Prostate gland (tissue), 2 donors: ENCODE data around the gene SEMA3G. TPM values are rescaled to one million over a fixed set of nuclear protein-coding genes. Genes with fewer than 3 reads are reported as not detected.

Experiments used
- DNase-seq: peaks from one replicate; pipeline ENCODE4 v3.0.0-alpha.2; 2019; ENCODE audit warnings: low spot score
- H3K27ac ChIP-seq, 2 donors: fragments of 200-600 bp; sonication (generic); 2 replicates each; pipeline ENCODE4 v1.5.1; 2017 to 2019
- H3K27me3 ChIP-seq: fragments of 200-600 bp; sonication (generic); replicated peaks from 2 replicates; pipeline ENCODE4 v1.5.1; 2019; ENCODE audit not compliant: insufficient read depth
- H3K36me3 ChIP-seq, 2 donors: fragments of 200-600 bp; sonication (generic); 1 replicate in 1 of 2; 2 replicates in 1 of 2; pipeline versions ENCODE4 v1.5.1 to v1.8.1; 2017 to 2019
- H3K4me1 ChIP-seq: fragments of 200-600 bp; sonication (generic); replicated peaks from 2 replicates; pipeline ENCODE4 v1.5.1; 2019
- H3K4me3 ChIP-seq, 2 donors: fragments of 200-600 bp; sonication (generic); 2 replicates each; pipeline ENCODE4 v1.5.1; 2017 to 2019
- H3K9me3 ChIP-seq: fragments of 200-600 bp; sonication (generic); 2 replicates; pipeline ENCODE4 v1.5.1; 2017
- CTCF ChIP-seq, 4 experiments: fragments of 200-600 bp in 2 of 4; fragments of 450-650 bp in 2 of 4; sonication (generic) in 2 of 4; IDR thresholded peaks; 1 replicate in 3 of 4; 2 replicates in 1 of 4; pipeline ENCODE4 v1.5.1; 2016 to 2019; ENCODE audit warnings: antibody characterized with exemption in 4 of 4, mild to moderate bottlenecking in 2 of 4, moderate library complexity in 2 of 4
- POLR2A ChIP-seq: fragments of 450-650 bp; IDR thresholded peaks from one replicate; pipeline ENCODE4 v1.6.1; 2016; ENCODE audit warnings: antibody characterized with exemption, mild to moderate bottlenecking
- POLR2AphosphoS5 ChIP-seq: sonication (generic); formaldehyde crosslinking; IDR thresholded peaks from one replicate; pipeline ENCODE4 v1.6.1; 2017; ENCODE audit warnings: antibody characterized with exemption
- WGBS: methylation state at CpG from one replicate; pipeline ENCODE4 v1.1.5; 2018; 5-methylcytosine and 5-hydroxymethylcytosine counted together
- intact Hi-C: fragments of 100-400 bp; cut with DNase I; formaldehyde crosslinking; loops from one replicate; pipeline ENCODE4 v1.14.2; 2022
- total RNA-seq, 2 donors: library from RNA; depleted of rRNA; stranded (reverse); fragments of >200 nt; gene quantifications; one replicate each; pipeline ENCODE4 v1.1.0, GENCODE V29; 2016

The SEMA3G gene
- total RNA-seq, 2 donors from 2014 or later = 3.5 to 7.6 TPM

GRCh38 chr3:52393131-52393807, 51.6 kb downstream of the SEMA3G start:
- WGBS = 89% methylated on average over 18 of the region's 18 CpGs
- TF ChIP-seq POLR2AphosphoS5 (no peak), CTCF (IDR thresholded peaks at IDR 0.05) (no peak), POLR2A (no peak)
- Histone ChIP-seq H3K4me3 (no peak overlapping the region), H3K9me3 (no peaks in the 10 kb centered on the region), H3K27ac (no peak overlapping the region), H3K27me3 (no peaks in the 10 kb centered on the region), H3K36me3 (no peaks in the 10 kb centered on the region), H3K4me1 (no peaks in the 10 kb centered on the region)
- intact Hi-C loops = no loop called here
- DNase-seq = no peak

GRCh38 chr3:52392216-52392930, 52.5 kb downstream of the SEMA3G start:
- intact Hi-C loops = no loop called here
- 87% methylated on average over 16 of the region's 16 CpGs for WGBS
- no peaks in the 10 kb centered on the region for H3K36me3 ChIP-seq

GRCh38 chr3:52391096-52391495, 53.8 kb downstream of the SEMA3G start:
- Histone ChIP-seq H3K27ac (no peak overlapping the region), H3K4me3 (no peak overlapping the region), H3K4me1 (no peaks in the 10 kb centered on the region), H3K36me3 (no peaks in the 10 kb centered on the region), H3K9me3 (no peaks in the 10 kb centered on the region), H3K27me3 (no peaks in the 10 kb centered on the region)
- intact Hi-C loops = no loop called here
- 96% methylated on average over 12 of the region's 12 CpGs for WGBS
- DNase-seq = no peak
- TF ChIP-seq CTCF (IDR thresholded peaks at IDR 0.05) = no peak
- no peak for TF ChIP-seq POLR2A
- no peak for TF ChIP-seq POLR2AphosphoS5

More at GRCh38 chr3:52392216-52392930, 52.5 kb downstream of the SEMA3G start:
- Histone ChIP-seq H3K4me3 (no peak overlapping the region), H3K4me1 (no peaks in the 10 kb centered on the region), H3K27ac (no peak overlapping the region), H3K9me3 (no peaks in the 10 kb centered on the region), H3K27me3 (no peaks in the 10 kb centered on the region)
- DNase-seq = no peak
- TF ChIP-seq CTCF (IDR thresholded peaks at IDR 0.05) (no peak), POLR2AphosphoS5 (no peak), POLR2A (no peak)

DNA sequence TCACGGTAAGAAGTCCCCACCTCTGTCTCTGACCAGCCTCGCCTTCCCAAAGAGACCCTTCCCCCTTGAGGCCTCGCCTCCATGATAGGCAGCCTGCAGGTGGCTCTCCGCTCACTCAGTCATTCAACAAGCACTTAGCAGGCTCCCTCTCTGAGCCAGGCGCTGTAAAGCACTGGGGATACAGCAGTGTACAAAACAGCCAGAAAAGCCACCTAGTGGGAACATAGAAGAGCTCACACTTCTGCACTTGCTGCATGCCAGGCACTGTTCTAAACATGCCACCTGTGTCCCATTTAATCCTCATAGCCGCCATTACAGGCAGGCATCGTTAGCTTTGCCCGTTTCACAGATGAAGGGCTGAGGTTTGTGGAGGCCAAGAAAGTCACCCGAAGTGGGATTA, 56.0 kb downstream of the SEMA3G start:
- no peak for DNase-seq
- no peak for TF ChIP-seq POLR2A
- TF ChIP-seq POLR2AphosphoS5 = no peak
- no peak for TF ChIP-seq CTCF (IDR thresholded peaks at IDR 0.05)
- no peaks in the 10 kb centered on the region for H3K9me3 ChIP-seq
- H3K27me3 ChIP-seq = no peaks in the 10 kb centered on the region
- no peaks in the 10 kb centered on the region for H3K4me1 ChIP-seq
- H3K4me3 ChIP-seq = no peak overlapping the region
- intact Hi-C loops = no loop called here
- H3K36me3 ChIP-seq = no peaks in the 10 kb centered on the region
- no peak overlapping the region for H3K27ac ChIP-seq
- 89% methylated on average over 9 of the region's 9 CpGs for WGBS
